Lung microvascular endothelial cell (primary cell): ENCODE results near the gene DYNLT4. TPM values are rescaled to one million over a fixed set of nuclear protein-coding genes. Genes with fewer than 3 reads are reported as not detected.

ENCODE experiments used
- DNase-seq, 2 donors: peaks; one replicate each; pipeline versions ENCODE4 v3.0.0 to v3.0.0-alpha.2; 2010; ENCODE audit warnings: low read depth in 2 of 2
- total RNA-seq: library from RNA; depleted of rRNA; stranded (reverse); fragments of >200 nt; gene quantifications from 2 replicates; pipeline ENCODE4 v1.2.1, GENCODE V29; 2014

The DYNLT4 gene
- total RNA-seq, 1 donor from 2014 or later, result 0.40 TPM

DNA sequence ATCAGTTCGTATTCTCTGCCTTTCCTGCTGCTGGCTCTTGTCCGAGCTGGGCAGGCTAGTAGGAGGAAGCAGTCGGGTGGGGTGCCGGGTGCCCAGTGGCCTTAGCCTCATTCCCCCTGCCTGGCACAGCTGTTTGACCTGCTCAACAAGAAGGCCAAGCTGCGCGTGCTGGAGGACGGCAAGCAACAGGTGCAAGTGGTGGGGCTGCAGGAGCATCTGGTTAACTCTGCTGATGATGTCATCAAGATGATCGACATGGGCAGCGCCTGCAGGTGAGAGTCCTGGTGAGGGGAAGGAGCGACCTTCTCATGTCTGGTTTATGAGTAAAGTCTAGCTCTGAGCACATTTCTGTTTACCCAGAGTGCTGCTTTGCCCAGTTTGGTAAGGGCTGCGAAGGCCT is 48.1 kb downstream of the DYNLT4 start:
- no peak for DNase-seq

DNA sequence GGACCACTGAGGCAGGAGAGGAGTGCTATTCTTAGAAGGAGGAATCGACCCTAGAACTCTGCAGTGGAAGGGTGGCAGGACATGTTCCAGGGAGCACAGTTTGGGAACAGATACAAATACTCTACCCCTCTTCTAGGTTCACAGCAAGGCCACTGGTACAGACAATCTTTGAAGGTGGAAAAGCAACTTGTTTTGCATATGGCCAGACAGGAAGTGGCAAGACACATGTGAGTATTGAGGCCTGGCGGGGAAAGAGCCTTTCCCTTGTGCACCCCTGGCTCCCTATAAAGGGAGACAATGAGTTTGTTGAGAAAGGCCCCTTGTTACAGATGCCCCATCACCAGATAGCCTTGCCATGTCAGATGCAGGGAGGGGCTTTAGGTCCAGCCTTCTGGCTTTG is 49.7 kb downstream of the DYNLT4 start:
- no peak for DNase-seq

Other genes with a start within 250 kb of the DYNLT4 start
- gene TMEM53, start 132.9 kb downstream of the DYNLT4 start, total RNA-seq, result 1.7 and 3.8 TPM in 2 replicates
- under 0.01 TPM in 1 of 2 replicates, not detected in the other for gene ARMH1, start 132.6 kb downstream of the DYNLT4 start, total RNA-seq
- not detected in 2 replicates for gene RNU5D-1, start 76.2 kb downstream of the DYNLT4 start, total RNA-seq
- gene KIF2C, start 67.5 kb downstream of the DYNLT4 start, total RNA-seq, result 3.6 and 13.3 TPM in 2 replicates
- gene RPS8, start 31.8 kb downstream of the DYNLT4 start, total RNA-seq, result 1,295 and 1,557 TPM in 2 replicates
- gene BEST4, start 19.2 kb downstream of the DYNLT4 start, total RNA-seq, result under 0.01 TPM in 1 of 2 replicates, not detected in the other
- 10.0 and 22.4 TPM in 2 replicates for gene PLK3, start 7.0 kb downstream of the DYNLT4 start, total RNA-seq
- 4.4 and 6.0 TPM in 2 replicates for gene BTBD19, start 1.2 kb upstream of the DYNLT4 start, total RNA-seq
- under 0.01 TPM in 2 replicates for gene PTCH2, start 35.9 kb upstream of the DYNLT4 start, total RNA-seq
- gene EIF2B3, start 179.2 kb upstream of the DYNLT4 start, total RNA-seq, result 15.3 and 16.1 TPM in 2 replicates
- gene HECTD3, start 204.0 kb upstream of the DYNLT4 start, total RNA-seq, result 17.7 and 19.6 TPM in 2 replicates
- 240 and 272 TPM in 2 replicates for gene UROD, start 204.9 kb upstream of the DYNLT4 start, total RNA-seq